GM12878 (cell line): ENCODE measurements around the gene KCNG1. TPM values are rescaled to one million over a fixed set of nuclear protein-coding genes. Genes with fewer than 3 reads are reported as not detected.

Source experiments
- ATAC-seq: fragments of 200-7000 bp; cut with Tn5 transposase; 3 replicates; pipeline ENCODE4 v1.9.1; 2020; ENCODE audit warnings: mild to moderate bottlenecking, moderate library complexity
- Bru-seq: library from RNA; stranded (reverse); fragments of 400-500 nt; gene quantifications from one replicate; lab custom pipeline; 2021; lab: Mats Ljungman, UMichigan
- BruChase-seq, 2 experiments: library from RNA; stranded (reverse); fragments of 400-500 nt; gene quantifications; one replicate each; lab custom pipeline; 2021; lab: Mats Ljungman, UMichigan
- BruUV-seq: library from RNA; stranded (reverse); fragments of 400-500 nt; replicated peaks from 2 replicates; lab custom pipeline; 2021; lab: Mats Ljungman, UMichigan
- CTCF ChIA-PET: fragments of 300-600 bp; sonication (Branson Sonifier 250); formaldehyde crosslinking; extraction: SDS; loops from one replicate; lab custom pipeline; 2021; ENCODE audit warnings: inconsistent platforms; lab: Yijun Ruan, JAX
- POLR2A ChIA-PET: fragments of 350-600 bp; formaldehyde crosslinking; extraction: SDS; loops from one replicate; lab custom pipeline; 2021; ENCODE audit warnings: inconsistent platforms; lab: Charles Lee
- RAD21 ChIA-PET: fragments of 300-600 bp; sonication (Branson Sonifier 250); formaldehyde crosslinking; loops from one replicate; lab custom pipeline; 2023; ENCODE audit warnings: antibody characterized with exemption; ENCODE audit not compliant: unreplicated experiment; lab: Charles Lee
- SMC1A ChIA-PET: fragments of 300-600 bp; sonication (Branson Sonifier 250); formaldehyde crosslinking; loops from one replicate; lab custom pipeline; 2023; ENCODE audit not compliant: unreplicated experiment, uncharacterized antibody; lab: Charles Lee
- DNase-seq: peaks from one replicate; pipeline ENCODE4 v3.0.0-alpha.2; 2011; ENCODE audit warnings: low read depth, low spot score
- FAIRE-seq: peaks from 3 replicates; lab custom pipeline; 2011; peaks lifted over from hg19 to GRCh38; lab: Jason Lieb, UNC
- H2AFZ ChIP-seq: 2 replicates; pipeline ENCODE4 v1.6.0; 2011; ENCODE audit warnings: low read depth, low read length, control low read depth; ENCODE audit not compliant: control insufficient read depth
- H3K27ac ChIP-seq: 2 replicates; pipeline ENCODE4 v1.5.1; 2011; ENCODE audit warnings: control low read depth; ENCODE audit not compliant: control insufficient read depth, insufficient read depth
- H3K27me3 ChIP-seq, 2 experiments: replicated peaks in 1 of 2; 2 replicates each; pipeline versions ENCODE4 v1.6.0 to v1.6.1; 2011; ENCODE audit warnings: low read length in 1 of 2; ENCODE audit not compliant: control insufficient read depth in 2 of 2, insufficient read depth in 2 of 2
- H3K36me3 ChIP-seq, 2 experiments: 2 replicates each; pipeline ENCODE4 v1.5.1; 2011; ENCODE audit warnings: low read length in 1 of 2; ENCODE audit not compliant: control insufficient read depth in 2 of 2, insufficient read depth in 2 of 2
- H3K4me1 ChIP-seq: 2 replicates; pipeline ENCODE4 v1.6.1; 2011; ENCODE audit warnings: mild to moderate bottlenecking, low read length, moderate library complexity, mixed read lengths; ENCODE audit not compliant: control insufficient read depth, insufficient read depth
- H3K4me2 ChIP-seq: 2 replicates; pipeline ENCODE4 v1.6.0; 2011; ENCODE audit warnings: control low read depth; ENCODE audit not compliant: control insufficient read depth, insufficient read depth
- H3K4me3 ChIP-seq: fragments of 200-600 bp; sonication (generic); 2 replicates; pipeline ENCODE4 v1.5.1; 2016
- H3K79me2 ChIP-seq: 2 replicates; pipeline ENCODE4 v1.6.0; 2011; ENCODE audit warnings: low read length; ENCODE audit not compliant: control insufficient read depth, insufficient read depth
- H3K9ac ChIP-seq: 2 replicates; pipeline ENCODE4 v1.8.0; 2011; ENCODE audit warnings: low read length, control low read depth, mixed read lengths; ENCODE audit not compliant: control insufficient read depth, insufficient read depth
- H3K9me3 ChIP-seq: replicated peaks from 3 replicates; pipeline ENCODE4 v1.5.1; 2011; ENCODE audit warnings: mild to moderate bottlenecking, low read length; ENCODE audit not compliant: control insufficient read depth, insufficient read depth
- H4K20me1 ChIP-seq: 2 replicates; pipeline ENCODE4 v1.6.0; 2011; ENCODE audit not compliant: control insufficient read depth, insufficient read depth
- KLF5 ChIP-seq: fragments of 450-650 bp; IDR thresholded peaks from 2 replicates; pipeline ENCODE4 v1.6.1; 2014; ENCODE audit warnings: mild to moderate bottlenecking; ENCODE audit not compliant: partially characterized antibody
- NBN ChIP-seq: fragments of 450-650 bp; IDR thresholded peaks from 2 replicates; pipeline ENCODE4 v1.6.1; 2016
- NFYB ChIP-seq: IDR thresholded peaks from 2 replicates; pipeline ENCODE4 v1.6.1; 2011; ENCODE audit warnings: low read depth, mild to moderate bottlenecking, low read length, improper control_type of control experiment, moderate library complexity; ENCODE audit not compliant: insufficient read depth
- NRF1 ChIP-seq: conservative IDR thresholded peaks from 2 replicates; pipeline ENCODE4 v1.6.1; 2011; ENCODE audit warnings: mild to moderate bottlenecking, low read depth, low read length, improper control_type of control experiment
- POU2F2 ChIP-seq: IDR thresholded peaks from 3 replicates; pipeline ENCODE4 v1.6.1; 2011; ENCODE audit warnings: low read depth, mild to moderate bottlenecking, low read length, borderline replicate concordance
- RAD21 ChIP-seq: IDR thresholded peaks from 2 replicates; pipeline ENCODE4 v1.6.1; 2011; ENCODE audit warnings: mild to moderate bottlenecking, low read depth, low read length, moderate library complexity; ENCODE audit not compliant: insufficient read depth
- SPI1 ChIP-seq: IDR thresholded peaks from 2 replicates; pipeline ENCODE4 v1.6.1; 2011; ENCODE audit warnings: low read depth, mild to moderate bottlenecking, low read length, moderate library complexity, borderline replicate concordance; ENCODE audit not compliant: insufficient read depth
- SRF ChIP-seq, 2 experiments: IDR thresholded peaks; 2 replicates each; pipeline ENCODE4 v1.6.1; 2011; ENCODE audit warnings: low read depth in 2 of 2, low read length in 2 of 2, mild to moderate bottlenecking in 1 of 2, moderate library complexity in 1 of 2
- ZNF622 ChIP-seq: fragments of 450-650 bp; IDR thresholded peaks from 2 replicates; pipeline ENCODE4 v1.6.1; 2017; ENCODE audit warnings: mild to moderate bottlenecking, inconsistent platforms
- WGBS: methylation state at CpG from one replicate; pipeline ENCODE4 v1.1.6; 2016; ENCODE audit warnings: low lambda C conversion rate; ENCODE audit not compliant: insufficient replicate concordance, insufficient coverage; ENCODE audit errors: missing lambda C conversion rate; 5-methylcytosine and 5-hydroxymethylcytosine counted together
- in situ Hi-C: fragments of 300-500 bp; cut with MboI; formaldehyde crosslinking; loops from 9 replicates; pipeline ENCODE4 v1.14.3; 2018; ENCODE audit warnings: mixed read lengths
- intact Hi-C: fragments of 100-400 bp; cut with micrococcal nuclease; formaldehyde crosslinking; loops from one replicate; pipeline ENCODE4 v1.14.2; 2022; ENCODE audit not compliant: unreplicated experiment
- long read RNA-seq, 2 experiments: library from polyadenylated mRNA; unstranded; transcript quantifications; one replicate each; pipeline ENCODE4 v2.0.0, GENCODE V29; 2019 to 2020
- polyA minus RNA-seq, 3 experiments: library from RNA; depleted of rRNA, polyadenylated mRNA; stranded (reverse); fragments of >200 nt; gene quantifications; 2 replicates each; pipeline ENCODE4 v1.2.3, GENCODE V29; 2011
- polyA plus RNA-seq, 11 experiments: library from polyadenylated mRNA; depleted of rRNA in 4 of 11; unstranded in 6 of 11; stranded (reverse) in 5 of 11; fragments of >200 nt; fragmentation: Nextera tagmentation in 4 of 11; fragmentation: Illumina TruSeq in 1 of 11; extraction: Ambion mirVana in 4 of 11; extraction: Trizol in 1 of 11; gene quantifications; 1 replicate in 1 of 11; 2 replicates in 10 of 11; pipeline versions ENCODE4 v1.2.1 to v1.2.3, GENCODE V29; 2011 to 2016; ENCODE audit warnings: inconsistent platforms in 2 of 11, missing spikeins in 2 of 11, low read depth in 1 of 11
- total RNA-seq, 4 experiments: library from RNA; depleted of rRNA in 3 of 4; stranded (reverse); fragments of >200 nt in 3 of 4; fragmentation: Illumina TruSeq in 1 of 4; extraction: Trizol in 1 of 4; gene quantifications; 2 replicates each; pipeline versions ENCODE4 v1.2.1 to v1.2.3, GENCODE V29; 2013 to 2021
- TF ChIP-seq, protein P1 (sequence below): fragments of 150-350 bp; IDR thresholded peaks from 2 replicates; pipeline ENCODE4 v1.6.1; 2014; ENCODE audit warnings: mild to moderate bottlenecking, low read depth, low read length
- TF ChIP-seq, protein P2 (sequence below): fragments of 450-650 bp; IDR thresholded peaks from 2 replicates; pipeline ENCODE4 v1.6.1; 2017; ENCODE audit warnings: mild to moderate bottlenecking, moderate library complexity

Gene KCNG1, protein sequence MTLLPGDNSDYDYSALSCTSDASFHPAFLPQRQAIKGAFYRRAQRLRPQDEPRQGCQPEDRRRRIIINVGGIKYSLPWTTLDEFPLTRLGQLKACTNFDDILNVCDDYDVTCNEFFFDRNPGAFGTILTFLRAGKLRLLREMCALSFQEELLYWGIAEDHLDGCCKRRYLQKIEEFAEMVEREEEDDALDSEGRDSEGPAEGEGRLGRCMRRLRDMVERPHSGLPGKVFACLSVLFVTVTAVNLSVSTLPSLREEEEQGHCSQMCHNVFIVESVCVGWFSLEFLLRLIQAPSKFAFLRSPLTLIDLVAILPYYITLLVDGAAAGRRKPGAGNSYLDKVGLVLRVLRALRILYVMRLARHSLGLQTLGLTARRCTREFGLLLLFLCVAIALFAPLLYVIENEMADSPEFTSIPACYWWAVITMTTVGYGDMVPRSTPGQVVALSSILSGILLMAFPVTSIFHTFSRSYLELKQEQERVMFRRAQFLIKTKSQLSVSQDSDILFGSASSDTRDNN
- not detected in 2 replicates for total RNA-seq (2013; cell fraction: nucleolus; rRNA removed)
- not detected in 2 replicates for total RNA-seq (2014; rRNA removed)
- not detected in 2 replicates for total RNA-seq (2014; rRNA removed; fragmentation: Illumina TruSeq; extraction: Trizol)
- total RNA-seq (2021) = not detected in 2 replicates
- polyA plus RNA-seq (2011; ENCODE audit: low read depth) = not detected
- not detected in 2 replicates for polyA plus RNA-seq (2011; rRNA removed)
- not detected in 2 replicates for polyA plus RNA-seq (2011; cell fraction: cytosol; rRNA removed)
- not detected in 2 replicates for polyA plus RNA-seq (2011; cell fraction: nucleus; rRNA removed)
- polyA plus RNA-seq (2012) = 0.16 and 0.17 TPM in 2 replicates
- not detected in 2 replicates for polyA plus RNA-seq (2014; fragmentation: Illumina TruSeq; extraction: Trizol)
- not detected for polyA plus RNA-seq (2014; fragmentation: Nextera tagmentation; extraction: Ambion mirVana)
- polyA plus RNA-seq (2014; rRNA removed) = not detected in 2 replicates
- polyA plus RNA-seq (2016; fragmentation: Nextera tagmentation; extraction: Ambion mirVana) = not detected
- not detected in 2 replicates for polyA minus RNA-seq (2011; rRNA and poly(A)+ RNA removed)
- polyA minus RNA-seq (2011; cell fraction: cytosol; rRNA and poly(A)+ RNA removed) = not detected in 2 replicates
- polyA minus RNA-seq (2011; cell fraction: nucleus; rRNA and poly(A)+ RNA removed) = not detected in 2 replicates
- Bru-seq, nascent RNA = percentile 12 among the genes with signal in this experiment
- percentile 5 among the genes with signal in this experiment for BruChase-seq, experiment 1, labeled RNA remaining after a 6-hour chase
- BruChase-seq, experiment 2, labeled RNA remaining after a 2-hour chase = percentile 14 among the genes with signal in this experiment
- long read RNA-seq, experiment 1 = 0 reads
- long read RNA-seq, experiment 2 = 0 reads

DNA sequence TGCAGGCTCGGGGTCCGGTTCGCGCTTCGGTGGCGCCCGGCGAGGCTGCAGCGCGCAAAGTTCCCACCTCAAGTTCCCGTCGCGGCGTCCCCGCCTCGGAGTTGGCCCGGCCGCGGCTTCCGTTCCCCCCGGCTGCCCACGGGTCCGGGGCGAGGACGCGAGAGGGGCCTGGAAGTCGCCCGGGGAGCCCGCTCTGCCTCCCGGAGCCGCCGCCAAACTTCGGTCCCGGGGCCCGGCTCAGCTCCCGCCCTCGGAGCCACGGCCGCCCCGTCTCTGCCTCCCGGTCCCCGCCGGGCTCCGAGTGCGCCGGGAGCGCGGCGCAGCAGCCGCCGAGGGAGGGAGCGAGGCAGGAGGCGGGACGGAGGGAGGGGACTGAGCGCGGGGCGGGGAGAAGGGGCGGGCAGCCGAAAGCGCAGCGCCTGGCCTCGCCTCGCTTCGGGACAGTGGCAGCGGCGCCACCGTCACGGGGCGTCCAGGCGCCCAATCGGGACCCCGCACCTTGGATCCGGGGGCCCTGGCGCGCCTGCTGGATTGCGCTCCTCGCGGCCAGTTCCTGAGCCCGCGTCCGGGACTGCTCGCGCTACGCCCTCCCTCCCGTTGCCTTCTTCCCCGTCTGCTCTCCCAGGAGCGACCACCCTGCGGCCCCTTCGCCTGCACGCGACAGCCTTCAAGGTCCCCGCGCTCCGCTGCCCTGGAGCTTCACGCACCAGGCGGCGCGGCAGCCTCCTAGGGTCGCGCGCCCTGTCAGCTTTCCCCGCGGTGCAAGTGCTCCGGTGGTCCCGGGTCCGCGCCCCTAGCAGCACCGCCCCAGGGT is at the start of gene KCNG1:
Gene KCNG1, minus strand, starts transcription at position 305 of the 814 bp plus-strand sequence. CDS start 12,769 bp downstream, outside the sequence.
- Histone ChIP-seq H3K4me1 (no peaks in the 10 kb centered on the region), H3K4me2 (0 out of 2 replicates have a peak within 1 kb of the TSS, but pooled peaks have one; percentile 9), H4K20me1 (no peaks in the 10 kb centered on the region), H3K4me3 (0 out of 2 replicates have a peak within 1 kb of the TSS, but pooled peaks have one; percentile 4), H3K36me3 (no peaks in the 10 kb centered on the region), H3K27me3 (peaks cover 18 to 22% of the 10 kb centered on the region in 2 experiments), H3K9ac (no peak within 1 kb of the TSS), H3K9me3 (no peaks in the 10 kb centered on the region), H3K27ac (no peak within 1 kb of the TSS), H3K79me2 (no peaks in the 10 kb centered on the region), H2AFZ (no peak within 1 kb of the TSS)
- in situ Hi-C loops = no loop called here
- ChIA-PET RAD21 (no interaction called here), CTCF (no interaction called here), POLR2A (no interaction called here), SMC1A (no interaction called here)
- 11% methylated on average over 73 of the region's 108 CpGs for WGBS
- ATAC-seq (peak; percentile 84), FAIRE-seq (no peak), DNase-seq (no peak)
- intact Hi-C loops = no loop called here
- no TSS peak for BruUV-seq
- no peak for TF ChIP-seq RAD21
- TF ChIP-seq, protein P1, sequence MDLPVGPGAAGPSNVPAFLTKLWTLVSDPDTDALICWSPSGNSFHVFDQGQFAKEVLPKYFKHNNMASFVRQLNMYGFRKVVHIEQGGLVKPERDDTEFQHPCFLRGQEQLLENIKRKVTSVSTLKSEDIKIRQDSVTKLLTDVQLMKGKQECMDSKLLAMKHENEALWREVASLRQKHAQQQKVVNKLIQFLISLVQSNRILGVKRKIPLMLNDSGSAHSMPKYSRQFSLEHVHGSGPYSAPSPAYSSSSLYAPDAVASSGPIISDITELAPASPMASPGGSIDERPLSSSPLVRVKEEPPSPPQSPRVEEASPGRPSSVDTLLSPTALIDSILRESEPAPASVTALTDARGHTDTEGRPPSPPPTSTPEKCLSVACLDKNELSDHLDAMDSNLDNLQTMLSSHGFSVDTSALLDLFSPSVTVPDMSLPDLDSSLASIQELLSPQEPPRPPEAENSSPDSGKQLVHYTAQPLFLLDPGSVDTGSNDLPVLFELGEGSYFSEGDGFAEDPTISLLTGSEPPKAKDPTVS = no peak
- no peak for TF ChIP-seq NBN
- no peak for TF ChIP-seq ZNF622
- no peak for TF ChIP-seq POU2F2
- TF ChIP-seq SPI1 = no peak
- no peak for TF ChIP-seq NFYB
- TF ChIP-seq, protein P2, sequence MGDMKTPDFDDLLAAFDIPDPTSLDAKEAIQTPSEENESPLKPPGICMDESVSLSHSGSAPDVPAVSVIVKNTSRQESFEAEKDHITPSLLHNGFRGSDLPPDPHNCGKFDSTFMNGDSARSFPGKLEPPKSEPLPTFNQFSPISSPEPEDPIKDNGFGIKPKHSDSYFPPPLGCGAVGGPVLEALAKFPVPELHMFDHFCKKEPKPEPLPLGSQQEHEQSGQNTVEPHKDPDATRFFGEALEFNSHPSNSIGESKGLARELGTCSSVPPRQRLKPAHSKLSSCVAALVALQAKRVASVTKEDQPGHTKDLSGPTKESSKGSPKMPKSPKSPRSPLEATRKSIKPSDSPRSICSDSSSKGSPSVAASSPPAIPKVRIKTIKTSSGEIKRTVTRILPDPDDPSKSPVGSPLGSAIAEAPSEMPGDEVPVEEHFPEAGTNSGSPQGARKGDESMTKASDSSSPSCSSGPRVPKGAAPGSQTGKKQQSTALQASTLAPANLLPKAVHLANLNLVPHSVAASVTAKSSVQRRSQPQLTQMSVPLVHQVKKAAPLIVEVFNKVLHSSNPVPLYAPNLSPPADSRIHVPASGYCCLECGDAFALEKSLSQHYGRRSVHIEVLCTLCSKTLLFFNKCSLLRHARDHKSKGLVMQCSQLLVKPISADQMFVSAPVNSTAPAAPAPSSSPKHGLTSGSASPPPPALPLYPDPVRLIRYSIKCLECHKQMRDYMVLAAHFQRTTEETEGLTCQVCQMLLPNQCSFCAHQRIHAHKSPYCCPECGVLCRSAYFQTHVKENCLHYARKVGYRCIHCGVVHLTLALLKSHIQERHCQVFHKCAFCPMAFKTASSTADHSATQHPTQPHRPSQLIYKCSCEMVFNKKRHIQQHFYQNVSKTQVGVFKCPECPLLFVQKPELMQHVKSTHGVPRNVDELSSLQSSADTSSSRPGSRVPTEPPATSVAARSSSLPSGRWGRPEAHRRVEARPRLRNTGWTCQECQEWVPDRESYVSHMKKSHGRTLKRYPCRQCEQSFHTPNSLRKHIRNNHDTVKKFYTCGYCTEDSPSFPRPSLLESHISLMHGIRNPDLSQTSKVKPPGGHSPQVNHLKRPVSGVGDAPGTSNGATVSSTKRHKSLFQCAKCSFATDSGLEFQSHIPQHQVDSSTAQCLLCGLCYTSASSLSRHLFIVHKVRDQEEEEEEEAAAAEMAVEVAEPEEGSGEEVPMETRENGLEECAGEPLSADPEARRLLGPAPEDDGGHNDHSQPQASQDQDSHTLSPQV = no peak
- no peak for TF ChIP-seq SRF (IDR thresholded peaks at IDR 0.05; ENCODE audit: low read depth in 2 of 2, low read length in 2 of 2)
- no peak for TF ChIP-seq KLF5
- no peak for TF ChIP-seq NRF1
